T-helper 2 cell (primary cell): ENCODE results near the gene IGLL1.
"Not testable (repeated sequence)": the region's sequence is repeated elsewhere in the genome, so short reads cannot be mapped to it uniquely, and the experiment has no call there.

ENCODE experiments used
- DNase-seq, 5 experiments: peaks; one replicate each; pipeline versions ENCODE4 v3.0.0 to v3.0.0-alpha.2; 2012 to 2022

IGLL1 gene

GRCh38 chr22:23591201-23591791, 11.2 kb upstream of the IGLL1 start:
- DNase-seq: peak in 3 of 5 experiments; percentile 32 to 54 (median 35)

GRCh38 chr22:23583836-23584235, 3.7 kb upstream of the IGLL1 start:
- no peak for DNase-seq

GRCh38 chr22:23583153-23583552, 3.1 kb upstream of the IGLL1 start:
- DNase-seq: no peak

GRCh38 chr22:23581260-23581650, 1.2 kb upstream of the IGLL1 start:
- no peak for DNase-seq

GRCh38 chr22:23580576-23581259, 628 bp upstream of the IGLL1 start:
- DNase-seq: peak in 1 of 5 experiments; percentile 61

GRCh38 chr22:23579280-23579679, 810 bp downstream of the IGLL1 start:
- DNase-seq: no peak

GRCh38 chr22:23578306-23578705, 1.8 kb downstream of the IGLL1 start:
- no peak for DNase-seq

GRCh38 chr22:23576681-23577080, 3.4 kb downstream of the IGLL1 start:
- no peak for DNase-seq

- DNase-seq: no peak
Measured at GRCh38 chr22:23575601-23576000, 4.5 kb downstream of the IGLL1 start.

- DNase-seq: no peak
Measured at GRCh38 chr22:23574877-23575276, 5.2 kb downstream of the IGLL1 start.

GRCh38 chr22:23574371-23574811, 5.7 kb downstream of the IGLL1 start:
- DNase-seq: no peak

- DNase-seq: not testable (repeated sequence)
Measured at GRCh38 chr22:23573701-23574235, 6.3 kb downstream of the IGLL1 start.

- DNase-seq: not testable (repeated sequence)
Measured at GRCh38 chr22:23573106-23573505, 7.0 kb downstream of the IGLL1 start.

GRCh38 chr22:23571486-23571885, 8.6 kb downstream of the IGLL1 start:
- DNase-seq: no peak

- no peak for DNase-seq
Measured at GRCh38 chr22:23570681-23571080, 9.4 kb downstream of the IGLL1 start.

GRCh38 chr22:23569716-23570115, 10.4 kb downstream of the IGLL1 start:
- DNase-seq: no peak

- no peak for DNase-seq
Measured at GRCh38 chr22:23569291-23569690, 10.8 kb downstream of the IGLL1 start.

- DNase-seq: no peak
Measured at GRCh38 chr22:23566705-23567475, 13.2 kb downstream of the IGLL1 start.

- no peak for DNase-seq
Measured at GRCh38 chr22:23565915-23566704, 14.0 kb downstream of the IGLL1 start.

- peak in 1 of 5 experiments; percentile 15 for DNase-seq
Measured at GRCh38 chr22:23565305-23565914, 14.7 kb downstream of the IGLL1 start.

- DNase-seq: no peak
Measured at GRCh38 chr22:23564276-23564675, 15.8 kb downstream of the IGLL1 start.

- no peak for DNase-seq
Measured at GRCh38 chr22:23563111-23563510, 17.0 kb downstream of the IGLL1 start.
